ENCODE measurements around the gene DNASE2. TPM values are rescaled to one million over a fixed set of nuclear protein-coding genes. Genes with fewer than 3 reads are reported as not detected.

The DNASE2 gene
- total RNA-seq, 1 donor from 2014 or later, result 23.5 TPM

DNA sequence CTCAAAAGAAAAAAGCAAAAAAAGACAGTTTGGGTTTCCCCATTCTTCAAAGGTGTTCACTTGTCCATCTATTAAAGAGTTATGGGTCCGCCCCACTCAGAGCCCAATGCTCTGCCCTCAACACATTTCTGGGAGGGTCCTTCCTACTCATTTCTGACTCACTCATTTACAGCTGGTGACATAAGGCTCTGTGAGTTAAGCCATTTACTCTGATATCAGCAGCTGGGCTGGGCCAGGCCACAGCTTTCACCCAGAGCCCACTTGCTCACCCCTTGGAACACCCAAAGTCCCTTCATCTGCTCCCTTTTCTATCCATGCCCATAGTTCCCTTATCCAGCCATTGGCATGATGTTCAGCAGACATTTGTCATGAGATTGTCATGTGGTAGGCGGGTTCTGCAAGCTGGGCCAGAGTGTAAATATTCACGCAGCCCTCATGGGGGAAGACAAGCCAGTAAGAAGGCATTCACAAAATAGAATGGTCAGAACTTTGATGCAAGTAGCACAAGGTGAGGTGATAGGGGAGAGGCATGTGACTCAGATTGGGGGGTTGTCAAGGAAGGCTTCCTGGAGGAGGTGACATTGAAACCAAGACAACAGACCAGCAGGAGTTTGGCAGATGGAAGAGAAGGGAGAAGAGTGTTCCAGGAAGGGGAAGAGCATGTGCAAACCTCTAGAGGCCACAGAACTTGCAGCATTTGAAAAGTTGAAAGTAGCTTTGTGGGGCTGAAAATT, 37.1 kb downstream of the DNASE2 start:
- TF ChIP-seq, protein P1, sequence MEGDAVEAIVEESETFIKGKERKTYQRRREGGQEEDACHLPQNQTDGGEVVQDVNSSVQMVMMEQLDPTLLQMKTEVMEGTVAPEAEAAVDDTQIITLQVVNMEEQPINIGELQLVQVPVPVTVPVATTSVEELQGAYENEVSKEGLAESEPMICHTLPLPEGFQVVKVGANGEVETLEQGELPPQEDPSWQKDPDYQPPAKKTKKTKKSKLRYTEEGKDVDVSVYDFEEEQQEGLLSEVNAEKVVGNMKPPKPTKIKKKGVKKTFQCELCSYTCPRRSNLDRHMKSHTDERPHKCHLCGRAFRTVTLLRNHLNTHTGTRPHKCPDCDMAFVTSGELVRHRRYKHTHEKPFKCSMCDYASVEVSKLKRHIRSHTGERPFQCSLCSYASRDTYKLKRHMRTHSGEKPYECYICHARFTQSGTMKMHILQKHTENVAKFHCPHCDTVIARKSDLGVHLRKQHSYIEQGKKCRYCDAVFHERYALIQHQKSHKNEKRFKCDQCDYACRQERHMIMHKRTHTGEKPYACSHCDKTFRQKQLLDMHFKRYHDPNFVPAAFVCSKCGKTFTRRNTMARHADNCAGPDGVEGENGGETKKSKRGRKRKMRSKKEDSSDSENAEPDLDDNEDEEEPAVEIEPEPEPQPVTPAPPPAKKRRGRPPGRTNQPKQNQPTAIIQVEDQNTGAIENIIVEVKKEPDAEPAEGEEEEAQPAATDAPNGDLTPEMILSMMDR (IDR thresholded peaks at IDR 0.05; ENCODE audit: unreplicated experiment), result no peak
- Mint-ChIP-seq H3K27me3 (ENCODE audit: low read depth) (peaks cover 56% of the 10 kb centered on the region), H3K36me3 (no peaks in the 10 kb centered on the region), H3K27ac (no peak overlapping the region), H3K4me3 (no peak overlapping the region), H3K9me3 (no peaks in the 10 kb centered on the region), H3K4me1 (peaks cover 16% of the 10 kb centered on the region)
- DNase-seq (ENCODE audit: low spot score in 2 of 2, unreplicated experiment in 2 of 2), result no peak

DNA sequence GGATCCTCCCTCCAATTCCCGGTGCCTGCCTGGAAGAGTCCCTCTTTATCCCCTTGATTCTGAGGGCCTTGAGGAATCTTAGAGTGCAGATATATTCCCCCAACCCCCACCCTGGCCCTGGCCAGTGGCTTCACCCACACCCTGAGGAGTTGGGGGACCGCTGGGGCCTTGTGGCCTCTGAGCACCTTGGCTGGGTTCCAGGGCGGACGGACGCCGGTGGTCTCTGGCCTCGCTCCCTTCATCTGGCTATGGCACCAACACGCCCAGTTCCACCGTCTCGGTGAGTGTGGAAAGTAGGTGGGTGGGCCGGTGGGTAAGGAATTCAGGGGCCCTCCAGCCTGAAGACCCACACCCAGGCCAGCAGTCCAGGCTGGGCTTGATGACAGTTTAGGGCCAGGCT, 37.9 kb downstream of the DNASE2 start:
- H3K4me3 Mint-ChIP-seq, result no peak overlapping the region
- H3K9me3 Mint-ChIP-seq, result no peaks in the 10 kb centered on the region
- TF ChIP-seq, protein P1 (IDR thresholded peaks at IDR 0.05; ENCODE audit: unreplicated experiment), result no peak
- H3K36me3 Mint-ChIP-seq, result no peaks in the 10 kb centered on the region
- H3K4me1 Mint-ChIP-seq, result peaks cover 16% of the 10 kb centered on the region
- peaks cover 63% of the 10 kb centered on the region for H3K27me3 Mint-ChIP-seq (ENCODE audit: low read depth)
- no peak overlapping the region for H3K27ac Mint-ChIP-seq
- DNase-seq (ENCODE audit: low spot score in 2 of 2, unreplicated experiment in 2 of 2), result no peak

DNA sequence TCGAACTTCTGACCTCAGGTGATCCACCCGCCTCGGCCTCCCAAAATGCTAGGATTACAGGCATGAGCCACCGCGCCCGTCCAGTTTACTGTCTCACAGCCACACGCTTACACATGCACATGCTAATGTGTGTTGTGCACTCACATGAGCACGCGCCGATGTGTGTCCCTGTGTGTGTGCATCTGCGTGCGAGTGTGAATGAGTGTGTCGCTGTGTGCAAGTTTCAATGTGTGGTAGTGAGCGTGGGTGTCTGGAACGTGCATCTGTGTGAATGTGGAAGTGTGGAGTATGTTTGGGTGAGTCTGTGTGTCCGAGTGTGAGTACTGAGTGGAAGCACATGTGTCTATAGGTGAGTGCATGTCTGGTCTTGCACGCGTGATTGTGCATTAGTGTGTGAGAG, 38.7 kb downstream of the DNASE2 start:
- TF ChIP-seq, protein P1 (IDR thresholded peaks at IDR 0.05; ENCODE audit: unreplicated experiment), result no peak
- Mint-ChIP-seq H3K4me3 (no peak overlapping the region), H3K27ac (no peak overlapping the region), H3K27me3 (ENCODE audit: low read depth) (peaks cover 69% of the 10 kb centered on the region), H3K4me1 (peaks cover 14% of the 10 kb centered on the region), H3K9me3 (no peaks in the 10 kb centered on the region), H3K36me3 (no peaks in the 10 kb centered on the region)
- no peak for DNase-seq (ENCODE audit: low spot score in 2 of 2, unreplicated experiment in 2 of 2)

DNA sequence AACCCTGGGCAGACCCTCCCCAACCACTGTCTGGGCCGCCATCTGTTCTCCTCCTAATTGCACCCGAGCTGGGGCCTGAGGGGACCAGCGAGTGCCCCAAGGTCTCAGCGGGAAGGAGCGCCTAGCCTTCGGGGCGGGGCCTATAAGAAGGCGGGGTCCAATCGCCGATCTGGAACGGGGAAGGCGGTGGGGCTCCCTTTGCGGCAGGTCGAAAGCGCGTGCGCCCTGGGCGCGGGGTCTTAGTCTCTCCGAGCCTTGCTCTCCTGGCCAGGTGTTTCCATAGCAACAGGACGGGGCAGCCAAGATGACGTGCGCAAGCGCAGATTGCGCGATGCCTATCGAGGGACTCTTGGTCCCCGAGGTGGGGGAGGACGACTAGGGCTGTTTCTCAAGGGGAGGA, 40.2 kb downstream of the DNASE2 start:
- H3K27me3 Mint-ChIP-seq (ENCODE audit: low read depth), result peaks cover 76% of the 10 kb centered on the region

DNA sequence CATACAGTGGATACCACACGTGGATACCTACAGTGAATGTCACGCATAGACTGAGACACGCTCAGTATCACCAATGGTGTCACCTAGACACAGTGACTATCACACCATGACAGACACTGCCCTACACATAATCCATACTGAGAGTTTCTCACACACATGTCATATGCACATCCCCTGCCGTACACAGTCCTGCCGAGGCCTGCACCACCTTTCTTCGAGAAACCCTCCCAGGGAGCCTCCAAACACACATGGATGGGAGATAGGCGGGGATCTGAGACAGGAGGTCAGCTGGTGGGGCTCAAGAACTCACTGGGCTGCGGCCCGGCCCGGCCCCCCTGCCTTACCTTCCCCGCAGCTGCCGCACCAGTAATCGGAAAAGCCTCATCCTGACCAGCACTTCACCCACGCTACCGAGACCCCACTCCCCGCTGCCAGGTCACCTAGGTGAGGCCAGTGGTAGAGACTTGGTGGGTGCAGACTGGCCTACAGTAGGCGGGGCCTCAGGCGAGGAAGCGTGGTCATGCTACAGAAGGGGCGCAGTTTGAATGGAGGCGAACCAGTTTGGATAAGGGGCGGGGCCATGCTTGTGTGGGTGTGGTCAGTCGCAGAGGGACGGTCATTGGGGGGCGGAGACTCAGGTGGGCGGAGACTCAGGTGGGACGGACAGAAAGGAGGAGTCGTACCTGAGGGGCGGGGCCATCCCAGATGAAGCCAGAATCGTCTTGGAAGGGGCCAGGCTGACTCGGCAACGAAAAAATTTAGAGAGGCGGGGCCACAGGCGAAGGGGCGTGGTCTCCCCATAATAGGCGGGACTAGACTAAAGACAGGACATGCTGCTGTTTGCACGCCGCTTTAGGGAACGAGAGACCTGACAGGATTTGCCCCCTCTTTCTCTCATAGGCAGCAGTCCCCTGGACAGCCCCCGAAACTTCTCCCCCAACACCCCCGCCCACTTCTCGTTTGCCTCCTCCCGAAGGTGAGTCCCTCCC, 40.9 kb downstream of the DNASE2 start:
- Mint-ChIP-seq H3K27ac (no peak overlapping the region), H3K4me1 (peaks cover 12% of the 10 kb centered on the region), H3K9me3 (no peaks in the 10 kb centered on the region), H3K27me3 (ENCODE audit: low read depth) (peaks cover 83% of the 10 kb centered on the region), H3K4me3 (peak overlapping the region; percentile 63), H3K36me3 (no peaks in the 10 kb centered on the region)
- peak; percentile 57 to 83 for DNase-seq (ENCODE audit: low spot score in 2 of 2, unreplicated experiment in 2 of 2)
- TF ChIP-seq, protein P1 (IDR thresholded peaks at IDR 0.05; ENCODE audit: unreplicated experiment), result no peak

More for the DNA sequence above, 40.2 kb downstream of the DNASE2 start:
- peak overlapping the region; percentile 63 for H3K4me3 Mint-ChIP-seq
- no peaks in the 10 kb centered on the region for H3K9me3 Mint-ChIP-seq
- H3K36me3 Mint-ChIP-seq, result no peaks in the 10 kb centered on the region
- TF ChIP-seq, protein P1 (IDR thresholded peaks at IDR 0.05; ENCODE audit: unreplicated experiment), result no peak
- peak; percentile 50 to 66 for DNase-seq (ENCODE audit: low spot score in 2 of 2, unreplicated experiment in 2 of 2)
- H3K4me1 Mint-ChIP-seq, result peaks cover 12% of the 10 kb centered on the region
- H3K27ac Mint-ChIP-seq, result no peak overlapping the region
